HG02642 (cell line): Measurements from ENCODE around the gene FOXK1.

Experiments
- ATAC-seq: cut with Tn5 transposase; IDR thresholded peaks from one replicate; pipeline ENCODE4 v1.9.1; 2021; ENCODE audit warnings: mild to moderate bottlenecking; ENCODE audit not compliant: unreplicated experiment, poor library complexity

Gene FOXK1

DNA sequence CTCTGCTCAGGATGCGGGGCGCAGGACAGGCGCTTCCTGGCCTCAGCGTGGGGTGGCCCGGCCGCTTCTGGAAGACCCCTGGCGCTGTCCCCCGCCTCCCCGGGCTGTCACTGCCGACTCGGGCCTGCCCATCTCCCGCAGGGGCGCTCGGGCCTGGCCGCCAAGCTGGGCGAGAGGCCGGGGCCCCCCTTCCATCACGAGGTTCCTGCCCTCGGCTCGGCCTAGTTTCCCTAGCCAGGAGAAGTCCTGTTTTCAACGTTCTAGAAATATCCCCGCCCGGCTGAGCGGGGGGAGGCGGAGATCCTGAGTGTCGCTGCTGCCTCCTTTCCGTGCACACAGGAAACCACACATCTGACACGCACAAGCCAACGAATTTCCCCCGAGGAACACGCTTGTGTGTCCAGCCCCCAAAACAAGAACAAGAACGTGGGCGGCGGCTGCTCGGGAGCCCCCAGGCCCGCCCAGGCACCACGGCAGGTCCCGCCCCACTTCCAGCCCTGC is 127.0 kb downstream of the FOXK1 start:
- ATAC-seq = no peak

DNA sequence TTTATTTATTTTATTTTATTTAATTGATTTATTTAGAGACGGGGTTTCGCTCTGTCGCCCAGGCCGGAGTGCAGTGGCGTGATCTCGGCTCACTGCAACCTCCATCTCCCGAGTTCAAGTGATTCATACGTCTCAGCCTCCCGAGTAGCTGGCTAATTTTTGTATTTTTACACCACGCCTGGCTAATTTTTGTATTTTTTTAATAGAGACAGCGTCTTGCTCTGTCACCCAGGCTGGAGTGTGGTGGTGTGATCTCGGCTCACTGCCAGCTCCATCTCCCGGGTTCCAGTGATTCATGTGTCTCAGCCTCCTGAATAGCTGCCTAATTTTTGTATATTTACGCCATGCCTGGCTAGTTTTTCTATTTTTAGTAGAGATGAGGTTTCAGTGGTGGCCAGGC is 127.6 kb downstream of the FOXK1 start:
- ATAC-seq = no peak

DNA sequence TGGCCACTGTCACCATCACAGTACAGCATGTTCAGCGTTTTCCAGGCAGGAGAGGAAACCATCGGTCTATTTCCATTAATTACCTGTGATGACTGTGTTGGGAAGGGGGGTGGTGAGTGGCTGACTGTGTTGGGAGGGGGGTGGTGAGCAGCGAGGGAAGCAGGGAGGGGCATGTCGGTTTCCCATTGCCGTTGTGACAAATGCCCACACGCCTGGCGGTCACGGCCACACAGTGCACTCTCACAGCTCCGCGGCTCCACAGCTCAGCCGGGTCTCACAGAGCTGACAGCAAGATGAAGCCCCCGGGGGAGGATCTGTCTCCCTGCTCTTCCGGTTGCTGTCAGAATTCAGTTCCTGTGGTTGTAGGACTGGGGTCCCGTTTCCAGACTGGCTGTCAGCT is 132.3 kb downstream of the FOXK1 start:
- ATAC-seq = no peak

DNA sequence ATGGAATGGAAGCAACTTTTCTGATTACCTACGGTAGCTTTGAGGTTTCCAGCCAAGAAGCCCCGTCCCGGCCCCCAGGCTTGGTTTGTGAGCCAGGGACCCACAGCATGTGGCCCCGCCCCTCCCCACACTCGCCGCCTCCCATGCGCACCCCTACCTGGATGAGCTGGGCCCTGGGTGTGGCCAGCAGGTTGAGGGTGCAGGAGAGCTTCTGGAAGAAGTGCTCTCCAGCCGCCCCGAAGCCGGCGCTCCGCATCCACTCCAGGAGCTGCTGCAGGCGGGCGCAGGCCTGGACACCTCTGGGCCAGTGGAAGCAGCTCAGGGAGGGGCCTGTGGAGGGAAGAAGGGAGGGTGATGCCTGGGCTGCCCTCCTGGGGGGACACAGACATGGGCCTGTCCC is 133.0 kb downstream of the FOXK1 start:
- no peak for ATAC-seq

DNA sequence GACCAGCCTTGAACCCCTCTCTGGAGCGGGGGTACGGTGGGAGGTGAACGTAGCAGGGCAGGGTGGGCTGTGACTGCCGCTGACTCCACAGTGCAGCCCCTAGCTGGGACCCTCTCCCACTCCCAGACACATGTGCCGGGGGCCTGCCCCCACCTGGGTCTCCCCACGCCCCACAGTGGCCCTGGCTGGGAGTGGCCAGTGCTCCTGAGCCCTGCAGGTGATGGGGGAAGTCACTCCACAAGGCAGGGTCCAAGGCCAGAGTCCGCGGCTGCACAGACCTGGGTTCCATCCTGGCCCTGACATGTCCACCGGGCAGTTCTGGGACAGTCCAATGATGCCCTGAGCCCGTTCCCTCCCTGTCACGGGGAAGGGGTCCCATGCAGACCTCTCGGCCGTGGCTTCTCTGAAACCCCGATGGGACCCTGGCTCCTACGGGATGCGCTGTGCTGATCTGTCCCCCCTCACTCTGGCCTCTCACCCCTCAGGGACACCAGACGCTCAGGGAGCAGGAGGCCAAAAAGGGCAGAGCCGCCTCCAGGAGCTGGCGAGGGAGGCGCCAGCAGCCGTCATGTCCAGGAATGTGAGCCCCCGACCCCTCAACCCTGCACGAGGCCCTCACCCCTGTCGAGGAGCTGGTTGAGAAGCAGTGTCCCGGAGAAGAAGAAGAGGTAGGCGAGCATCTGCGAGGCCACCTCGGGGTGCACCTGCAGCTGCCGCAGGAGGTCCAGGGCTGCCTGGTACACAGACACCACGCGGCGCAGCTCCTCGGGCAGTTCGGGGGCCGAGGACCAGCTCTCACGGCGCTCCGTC is 133.7 kb downstream of the FOXK1 start:
- no peak for ATAC-seq

DNA sequence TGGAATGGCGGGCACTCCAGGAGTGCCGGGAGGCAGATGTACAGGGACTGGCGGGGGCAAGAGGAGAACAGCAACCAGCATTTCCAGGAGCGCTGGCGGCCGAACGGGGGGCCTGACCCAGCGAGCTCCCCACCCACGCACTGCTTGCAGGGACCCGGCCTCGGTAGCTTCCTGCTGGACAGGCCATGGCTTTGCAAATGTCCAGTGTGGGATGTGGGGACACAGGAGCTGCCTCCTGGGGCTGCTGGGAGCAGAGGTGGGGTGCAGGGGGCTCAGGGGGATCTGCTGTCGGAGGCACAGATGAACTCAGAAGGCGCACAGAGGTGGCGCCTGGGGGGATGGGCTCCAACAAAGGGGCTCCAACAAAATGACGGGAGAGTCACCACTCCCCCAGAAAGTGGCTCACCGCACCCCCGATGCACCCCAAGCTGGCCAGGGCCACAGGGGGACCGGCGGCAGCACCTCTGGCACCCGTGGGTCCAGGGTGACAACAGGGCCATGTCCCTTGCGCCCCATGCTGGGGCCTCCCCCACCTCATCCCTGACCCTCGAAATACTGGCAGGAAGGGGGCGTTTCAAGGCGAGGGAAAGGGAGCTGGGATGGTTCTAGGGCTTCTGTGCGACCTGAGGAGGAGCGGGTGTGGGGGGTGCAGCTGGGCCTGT is 134.5 kb downstream of the FOXK1 start:
- ATAC-seq = no peak

DNA sequence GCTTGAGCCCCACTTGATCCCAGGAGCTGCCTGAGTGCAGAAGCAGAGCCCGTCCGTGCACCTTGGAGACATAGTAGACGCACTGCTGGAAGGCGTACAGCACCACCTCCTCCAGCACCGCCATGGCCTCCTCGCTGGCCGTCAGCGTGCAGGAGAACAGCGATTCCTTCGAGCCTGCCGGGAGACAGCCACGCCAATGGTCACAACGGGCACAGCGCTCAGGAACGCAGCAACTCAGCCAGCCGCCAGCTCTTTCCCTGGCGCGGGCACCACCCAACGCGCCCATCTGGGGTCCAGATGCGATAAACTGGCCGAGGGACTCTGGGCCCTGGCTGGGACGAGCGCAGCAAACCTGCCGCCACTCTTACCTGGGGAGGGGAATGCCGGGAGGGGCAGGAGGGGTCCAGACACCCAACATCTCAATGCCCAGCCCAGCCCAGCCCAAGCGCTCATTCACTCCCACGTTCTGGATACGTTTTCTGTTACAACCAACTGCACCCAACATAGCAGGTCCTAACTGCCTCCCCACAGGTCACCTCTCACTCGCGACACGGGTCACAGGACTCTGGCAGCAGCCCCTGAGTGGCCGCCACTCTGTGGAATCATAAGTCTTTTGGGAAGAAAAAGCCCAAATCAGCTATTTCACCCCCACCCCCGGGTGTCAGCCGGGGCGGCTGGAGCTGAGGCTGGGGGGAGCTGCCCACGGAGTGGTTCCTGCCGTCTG is 135.2 kb downstream of the FOXK1 start:
- no peak for ATAC-seq

DNA sequence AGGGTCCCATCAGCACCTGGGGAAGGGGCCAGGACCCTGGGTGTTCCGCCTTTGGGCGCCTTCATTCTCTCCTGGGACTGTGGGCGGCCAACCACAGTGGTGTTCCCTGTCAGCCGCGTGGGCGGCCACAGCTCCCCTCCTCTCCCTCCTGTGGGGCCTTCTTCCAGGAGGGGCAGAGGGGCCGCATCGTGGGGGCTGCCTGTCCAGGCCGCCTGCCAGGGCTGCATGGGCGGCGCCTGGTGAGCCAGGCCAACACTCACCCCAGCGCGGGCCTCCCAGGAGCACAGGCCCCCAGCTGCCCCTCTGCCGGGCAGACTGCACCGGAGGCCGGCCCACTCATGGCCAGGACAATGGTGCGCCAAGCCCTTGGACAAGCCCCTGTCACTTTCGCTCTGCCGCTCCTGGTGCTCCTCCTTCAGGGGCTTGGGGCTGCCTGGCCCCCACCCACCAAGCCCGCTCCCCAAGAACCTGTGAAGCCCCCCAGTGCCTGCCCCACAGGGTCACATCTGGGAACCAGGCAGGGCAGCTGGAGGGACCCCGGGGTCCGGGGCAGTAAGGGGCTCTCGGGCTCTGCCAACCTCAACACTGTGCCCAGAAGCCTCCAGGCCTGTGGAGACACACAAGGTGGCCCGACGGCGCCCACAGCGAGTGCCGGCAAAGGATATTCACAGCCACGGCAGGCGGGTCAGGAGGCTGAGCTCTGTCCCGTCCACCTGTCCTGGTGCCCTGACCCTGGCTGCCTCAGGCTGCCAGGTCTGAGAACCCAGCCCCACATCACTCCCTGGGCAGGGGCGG is 136.1 kb downstream of the FOXK1 start:
- ATAC-seq = no peak

DNA sequence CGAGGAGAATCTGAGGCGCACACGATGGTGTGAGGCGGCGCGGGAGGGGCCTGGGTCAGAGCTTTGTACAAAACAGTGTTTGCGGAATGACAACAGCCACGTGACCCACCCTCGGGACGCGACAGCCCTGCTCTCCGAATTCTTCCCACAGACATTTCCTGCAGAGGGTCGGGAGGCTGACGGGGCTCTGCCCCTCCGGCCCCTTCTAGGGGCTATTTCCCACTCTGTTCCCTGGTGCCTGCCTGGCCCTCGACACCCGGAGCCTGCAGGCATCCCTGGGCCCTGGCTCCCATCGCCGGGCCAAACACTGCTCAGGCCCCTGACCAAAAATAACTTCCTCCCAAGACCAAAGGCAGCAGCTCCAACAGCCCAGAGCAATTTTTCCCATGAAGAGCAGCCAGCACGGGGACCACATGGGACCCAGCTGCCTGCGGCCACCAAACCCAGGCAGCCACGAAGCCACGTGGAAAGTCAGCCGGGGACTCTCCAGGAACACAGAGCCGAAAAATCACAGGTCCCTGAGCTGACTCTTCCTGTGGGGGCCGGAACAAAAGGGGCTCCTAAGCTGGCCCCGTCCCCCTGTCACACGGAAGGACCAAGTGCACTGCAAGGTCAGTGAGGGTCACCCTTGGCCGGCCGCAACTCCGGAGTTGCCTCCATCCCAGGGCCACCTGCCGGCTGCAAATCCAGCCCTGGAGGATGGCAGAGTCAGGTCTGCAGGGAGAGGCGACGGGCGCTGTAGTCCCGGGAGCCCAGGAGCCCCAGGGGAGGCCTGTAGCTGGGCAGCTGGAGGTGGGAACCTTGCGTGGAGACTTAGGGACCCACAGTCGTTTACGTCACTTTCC is 137.7 kb downstream of the FOXK1 start:
- ATAC-seq = no peak

DNA sequence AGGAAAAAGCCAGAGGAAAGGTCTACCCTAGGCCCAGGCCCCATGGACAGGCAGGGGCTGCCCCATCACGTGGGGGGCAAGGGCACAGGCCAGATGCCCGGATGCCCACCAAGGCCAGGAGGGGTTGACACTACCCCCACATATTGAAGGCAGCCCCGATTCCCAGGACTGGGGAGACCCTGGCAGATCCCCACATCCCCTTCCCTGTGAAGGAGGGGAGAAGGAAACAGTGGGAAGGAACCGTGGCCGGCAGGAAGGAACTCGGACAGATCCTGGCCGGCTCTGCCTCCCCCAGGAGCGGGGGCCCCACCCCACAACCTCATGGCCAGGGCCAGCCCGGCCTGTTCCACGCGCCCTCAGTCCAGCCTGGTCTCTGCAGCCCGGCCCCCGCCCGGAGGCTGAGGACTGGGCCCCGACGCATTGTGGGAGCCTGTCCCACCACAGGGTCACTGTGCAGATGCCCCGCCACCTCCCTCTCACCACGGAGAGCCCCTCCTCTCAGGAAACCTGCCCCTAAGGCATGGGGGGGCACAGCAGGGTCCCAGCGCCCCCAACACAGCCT is 138.4 kb downstream of the FOXK1 start:
- ATAC-seq = no peak
